Endodermal cell (in vitro differentiated cells): Measurements from ENCODE around the gene DGCR6L. TPM values are rescaled to one million over a fixed set of nuclear protein-coding genes. Genes with fewer than 3 reads are reported as not detected.
"Not testable (repeated sequence)": the region's sequence is repeated elsewhere in the genome, so short reads cannot be mapped to it uniquely, and the experiment has no call there.

Experiments used
- DNase-seq: peaks from one replicate; pipeline ENCODE4 v3.0.0-alpha.2; 2017
- H3K27ac ChIP-seq: 2 replicates; pipeline ENCODE4 v1.5.1; 2013; ENCODE audit warnings: mild to moderate bottlenecking, low read depth, low read length, moderate library complexity
- H3K27me3 ChIP-seq: 2 replicates; pipeline ENCODE4 v1.6.1; 2013; ENCODE audit warnings: mild to moderate bottlenecking, low read length, moderate library complexity; ENCODE audit not compliant: insufficient read depth, control insufficient read depth, poor library complexity, severe bottlenecking
- H3K36me3 ChIP-seq: 2 replicates; pipeline ENCODE4 v1.7.0; 2013; ENCODE audit warnings: mild to moderate bottlenecking, low read length, moderate library complexity; ENCODE audit not compliant: control insufficient read depth, insufficient read depth
- H3K4me1 ChIP-seq: one replicate; pipeline ENCODE4 v1.7.0; 2013; ENCODE audit warnings: low read length; ENCODE audit not compliant: control insufficient read depth, insufficient read depth
- H3K4me3 ChIP-seq: 2 replicates; pipeline ENCODE4 v1.5.1; 2013; ENCODE audit warnings: mild to moderate bottlenecking, low read length, moderate library complexity
- H3K9ac ChIP-seq: 2 replicates; pipeline ENCODE4 v1.6.1; 2013; ENCODE audit warnings: mild to moderate bottlenecking, low read length, moderate library complexity; ENCODE audit not compliant: poor library complexity, severe bottlenecking; ENCODE audit errors: extremely low read depth
- H3K9me3 ChIP-seq: 2 replicates; pipeline ENCODE4 v1.6.1; 2013; ENCODE audit warnings: mild to moderate bottlenecking, low read length, moderate library complexity; ENCODE audit not compliant: control insufficient read depth
- H3K27ac Mint-ChIP-seq: 2 replicates; pipeline ENCODE4 v1.8.0; 2020; ENCODE audit warnings: mixed read lengths
- H3K27me3 Mint-ChIP-seq: 2 replicates; pipeline ENCODE4 v1.8.0; 2021; ENCODE audit warnings: mild to moderate bottlenecking, mixed read lengths; ENCODE audit not compliant: insufficient read depth
- H3K36me3 Mint-ChIP-seq: 2 replicates; pipeline ENCODE4 v1.8.0; 2020; ENCODE audit warnings: low read depth, mixed read lengths
- H3K4me1 Mint-ChIP-seq: 2 replicates; pipeline ENCODE4 v1.8.0; 2020; ENCODE audit warnings: mixed read lengths
- H3K4me3 Mint-ChIP-seq: 2 replicates; pipeline ENCODE4 v1.8.0; 2020; ENCODE audit warnings: mild to moderate bottlenecking, moderate library complexity, mixed read lengths
- H3K9me3 Mint-ChIP-seq: 2 replicates; pipeline ENCODE4 v1.8.0; 2020; ENCODE audit warnings: mild to moderate bottlenecking, mixed read lengths
- CTCF ChIP-seq: fragments of 200-600 bp; sonication (generic); conservative IDR thresholded peaks from 2 replicates; pipeline ENCODE4 v1.5.0; 2021; ENCODE audit warnings: antibody characterized with exemption, mild to moderate bottlenecking
- WGBS, 2 experiments: methylation state at CpG; one replicate each; pipeline versions ENCODE4 v1.1.5 to v1.1.7; 2013; ENCODE audit warnings: missing lambda C conversion rate in 2 of 2, mixed read lengths in 1 of 2; ENCODE audit not compliant: insufficient coverage in 1 of 2, insufficient read length in 1 of 2; 5-methylcytosine and 5-hydroxymethylcytosine counted together
- long read RNA-seq, 4 experiments: library from polyadenylated mRNA in 2 of 4; library from RNA in 1 of 4; library from capped mRNA in 1 of 4; stranded (forward) in 3 of 4; unstranded in 1 of 4; transcript quantifications; one replicate each; pipeline ENCODE4 v2.0.0, GENCODE V29; 2020 to 2021; ENCODE audit warnings: inconsistent platforms in 1 of 4
- polyA plus RNA-seq, 2 experiments: library from polyadenylated mRNA; stranded (reverse); fragments of 50-300 nt; gene quantifications; one replicate each; pipeline ENCODE4 v1.2.3, GENCODE V29; 2013
- total RNA-seq, 2 donors: library from RNA; stranded (reverse); fragmentation: NEBNext Ultra II Directional in 1 of 2; extraction: Animal tissue kit (Norgen Biotek cat#: 25700) in 1 of 2; gene quantifications; 2 replicates in 1 of 2; 3 replicates in 1 of 2; pipeline ENCODE4 v1.2.1, GENCODE V29; 2021

The DGCR6L gene
- 10 to 100 TPM; 51.3 to 53.7 TPM for total RNA-seq
- polyA plus RNA-seq (2013, experiment 1 of 2) = 47.1 TPM
- polyA plus RNA-seq (2013, experiment 2 of 2) = 44.6 TPM
- long read RNA-seq, experiment 1, transcript DGCR6L-201 (5 exons, 1,154 nt) = major isoform, 23 of 40 reads
- long read RNA-seq, experiment 1, partial matches to known transcripts = 10 of 40 reads
- long read RNA-seq, experiment 1, other reads (novel, unspliced or antisense) = 5 of 40 reads
- long read RNA-seq, experiment 2, transcript DGCR6L-201 (5 exons, 1,154 nt) = major isoform, 89 of 104 reads
- long read RNA-seq, experiment 2, partial matches to known transcripts = 5 of 104 reads
- long read RNA-seq, experiment 2, other reads (novel, unspliced or antisense) = 7 of 104 reads
- long read RNA-seq, experiment 3, transcript DGCR6L-201 (5 exons, 1,154 nt) = major isoform, 207 of 225 reads
- long read RNA-seq, experiment 3, transcript DGCR6L-203 (4 exons, 935 nt) = minor isoform, 5 of 225 reads
- long read RNA-seq, experiment 3, partial matches to known transcripts = 2 of 225 reads
- long read RNA-seq, experiment 3, other reads (novel, unspliced or antisense) = 11 of 225 reads
- long read RNA-seq, experiment 4, transcript DGCR6L-203 (4 exons, 935 nt) = minor isoform, 10 of 297 reads
- long read RNA-seq, experiment 4, transcript DGCR6L-201 (5 exons, 1,154 nt) = major isoform, 272 of 297 reads
- long read RNA-seq, experiment 4, partial matches to known transcripts = 13 of 297 reads
- long read RNA-seq, experiment 4, other reads (novel, unspliced or antisense) = 2 of 297 reads

GRCh38 chr22:20319745-20320658, at the start of gene DGCR6L:
Gene DGCR6L, minus strand, starts transcription at chr22:20320060. Its CDS starts 72 bp downstream, at chr22:20319988.
- H3K27me3 Mint-ChIP-seq = no peaks in the 10 kb centered on the region
- Histone ChIP-seq H3K4me1 (peaks cover 8% of the 10 kb centered on the region), H3K27me3 (no peaks in the 10 kb centered on the region), H3K9me3 (no peaks in the 10 kb centered on the region), H3K36me3 (no peaks in the 10 kb centered on the region), H3K27ac (peak within 1 kb of the TSS; percentile 83), H3K4me3 (peak within 1 kb of the TSS; percentile 87), H3K9ac (peak within 1 kb of the TSS; percentile 96)
- H3K9me3 Mint-ChIP-seq = no peaks in the 10 kb centered on the region
- no peak for TF ChIP-seq CTCF
- peaks cover 33% of the 10 kb centered on the region for H3K4me1 Mint-ChIP-seq
- peak within 1 kb of the TSS; percentile 82 for H3K4me3 Mint-ChIP-seq
- H3K36me3 Mint-ChIP-seq = no peaks in the 10 kb centered on the region
- 0% methylated on average over 39 to 98 of the region's 98 CpGs for WGBS, 2 experiments
- peak within 1 kb of the TSS; percentile 86 for H3K27ac Mint-ChIP-seq
- DNase-seq = peak; percentile 98

- not testable (repeated sequence) for H3K27me3 Mint-ChIP-seq, H3K27ac ChIP-seq, H3K9me3 ChIP-seq, H3K9ac ChIP-seq, H3K9me3 Mint-ChIP-seq, H3K27ac Mint-ChIP-seq, H3K36me3 ChIP-seq, H3K27me3 ChIP-seq, H3K36me3 Mint-ChIP-seq, H3K4me3 ChIP-seq, H3K4me1 ChIP-seq, H3K4me3 Mint-ChIP-seq
- peak; percentile 12 for DNase-seq
- peaks cover 11% of the 10 kb centered on the region for H3K4me1 Mint-ChIP-seq
- 92 to 100% methylated on average over 4 to 8 of the region's 9 CpGs for WGBS, 2 experiments
Observed at GRCh38 chr22:20368875-20369274, 49.0 kb upstream of the DGCR6L start.

GRCh38 chr22:20366841-20367240, 47.0 kb upstream of the DGCR6L start:
- DNase-seq = peak; percentile 4
- not testable (repeated sequence) for H3K27me3 Mint-ChIP-seq, H3K4me3 ChIP-seq, H3K27ac Mint-ChIP-seq, H3K9ac ChIP-seq, H3K36me3 ChIP-seq, H3K36me3 Mint-ChIP-seq, H3K4me1 Mint-ChIP-seq, H3K27me3 ChIP-seq, H3K4me3 Mint-ChIP-seq, H3K9me3 ChIP-seq, H3K27ac ChIP-seq, H3K9me3 Mint-ChIP-seq, H3K4me1 ChIP-seq
- WGBS, 2 experiments = 93% methylated on average over 9 of the region's 9 CpGs; no CpG with 5 or more reads in 1 of the 2 experiments

GRCh38 chr22:20364335-20365260, 44.7 kb upstream of the DGCR6L start:
- peak; percentile 24 for DNase-seq
- not testable (repeated sequence) for H3K36me3 ChIP-seq, H3K9me3 Mint-ChIP-seq, H3K27me3 ChIP-seq, H3K27ac ChIP-seq, H3K36me3 Mint-ChIP-seq, H3K4me1 ChIP-seq, H3K27ac Mint-ChIP-seq, H3K4me3 ChIP-seq, H3K9me3 ChIP-seq, H3K27me3 Mint-ChIP-seq, H3K4me3 Mint-ChIP-seq, H3K4me1 Mint-ChIP-seq, H3K9ac ChIP-seq
- WGBS, 2 experiments = 80 to 83% methylated on average over 3 to 9 of the region's 11 CpGs

GRCh38 chr22:20362403-20362802, 42.5 kb upstream of the DGCR6L start:
- not testable (repeated sequence) for H3K36me3 Mint-ChIP-seq, H3K27me3 Mint-ChIP-seq, H3K9me3 Mint-ChIP-seq, H3K27me3 ChIP-seq, H3K4me3 ChIP-seq, H3K4me1 ChIP-seq, H3K9ac ChIP-seq, H3K4me1 Mint-ChIP-seq, H3K36me3 ChIP-seq, H3K9me3 ChIP-seq, H3K27ac ChIP-seq, H3K4me3 Mint-ChIP-seq, H3K27ac Mint-ChIP-seq
- DNase-seq = peak; percentile 6
- 97 to 100% methylated on average over 5 to 7 of the region's 10 CpGs for whole genome bisulfite sequencing, 2 experiments
